Esophagus (tissue), 2 donors: ENCODE measurements around the gene UBXN7. TPM values are rescaled to one million over a fixed set of nuclear protein-coding genes. Genes with fewer than 3 reads are reported as not detected.
"Not testable (repeated sequence)": the region's sequence is repeated elsewhere in the genome, so short reads cannot be mapped to it uniquely, and the experiment has no call there.

ENCODE experiments used
- H3K27ac ChIP-seq, 2 donors: one replicate each; pipeline ENCODE4 v1.5.1; 2013; ENCODE audit warnings: low read depth in 2 of 2, mild to moderate bottlenecking in 2 of 2, inconsistent platforms in 1 of 2, low read length in 1 of 2, moderate library complexity in 1 of 2
- H3K27me3 ChIP-seq, 2 donors: one replicate each; pipeline ENCODE4 v1.6.1; 2013; ENCODE audit warnings: low read length in 2 of 2, control low read depth in 1 of 2, mild to moderate bottlenecking in 1 of 2; ENCODE audit not compliant: insufficient read depth in 2 of 2, control insufficient read depth in 1 of 2
- H3K36me3 ChIP-seq, 2 donors: one replicate each; pipeline ENCODE4 v1.6.1; 2013; ENCODE audit warnings: low read length in 1 of 2; ENCODE audit not compliant: control insufficient read depth in 2 of 2, insufficient read depth in 2 of 2
- H3K4me1 ChIP-seq, 2 donors: one replicate each; pipeline ENCODE4 v1.6.1; 2013; ENCODE audit warnings: low read length in 1 of 2; ENCODE audit not compliant: control insufficient read depth in 2 of 2, insufficient read depth in 2 of 2
- H3K4me3 ChIP-seq, 2 donors: one replicate each; pipeline ENCODE4 v1.5.1; 2013; ENCODE audit warnings: low read length in 2 of 2, mild to moderate bottlenecking in 2 of 2, low read depth in 1 of 2, moderate library complexity in 1 of 2
- H3K9me3 ChIP-seq, 2 donors: one replicate each; pipeline ENCODE4 v1.6.1; 2013; ENCODE audit warnings: mild to moderate bottlenecking in 2 of 2, low read depth in 1 of 2, low read length in 1 of 2, moderate library complexity in 1 of 2; ENCODE audit not compliant: control insufficient read depth in 2 of 2, insufficient read depth in 1 of 2
- WGBS, 2 donors: extraction: QIAGEN DNeasy Blood & Tissue Kit; methylation state at CpG; one replicate each; pipeline ENCODE4 v1.1.7; 2013; 5-methylcytosine and 5-hydroxymethylcytosine counted together
- polyA plus RNA-seq, 2 donors: library from polyadenylated mRNA; stranded (reverse); fragments of 200-250 nt; gene quantifications; one replicate each; pipeline ENCODE4 v1.2.3, GENCODE V29; 2013
- donor health status: healthy with polysubstance abuse.
- donor health status: Bipolar disorder and iron deficiency.

The UBXN7 gene, protein sequence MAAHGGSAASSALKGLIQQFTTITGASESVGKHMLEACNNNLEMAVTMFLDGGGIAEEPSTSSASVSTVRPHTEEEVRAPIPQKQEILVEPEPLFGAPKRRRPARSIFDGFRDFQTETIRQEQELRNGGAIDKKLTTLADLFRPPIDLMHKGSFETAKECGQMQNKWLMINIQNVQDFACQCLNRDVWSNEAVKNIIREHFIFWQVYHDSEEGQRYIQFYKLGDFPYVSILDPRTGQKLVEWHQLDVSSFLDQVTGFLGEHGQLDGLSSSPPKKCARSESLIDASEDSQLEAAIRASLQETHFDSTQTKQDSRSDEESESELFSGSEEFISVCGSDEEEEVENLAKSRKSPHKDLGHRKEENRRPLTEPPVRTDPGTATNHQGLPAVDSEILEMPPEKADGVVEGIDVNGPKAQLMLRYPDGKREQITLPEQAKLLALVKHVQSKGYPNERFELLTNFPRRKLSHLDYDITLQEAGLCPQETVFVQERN
- 10 to 100 TPM in 1 of 2 donors, 1 to 10 TPM in 1; 3.8 to 10.2 TPM for polyA plus RNA-seq

DNA sequence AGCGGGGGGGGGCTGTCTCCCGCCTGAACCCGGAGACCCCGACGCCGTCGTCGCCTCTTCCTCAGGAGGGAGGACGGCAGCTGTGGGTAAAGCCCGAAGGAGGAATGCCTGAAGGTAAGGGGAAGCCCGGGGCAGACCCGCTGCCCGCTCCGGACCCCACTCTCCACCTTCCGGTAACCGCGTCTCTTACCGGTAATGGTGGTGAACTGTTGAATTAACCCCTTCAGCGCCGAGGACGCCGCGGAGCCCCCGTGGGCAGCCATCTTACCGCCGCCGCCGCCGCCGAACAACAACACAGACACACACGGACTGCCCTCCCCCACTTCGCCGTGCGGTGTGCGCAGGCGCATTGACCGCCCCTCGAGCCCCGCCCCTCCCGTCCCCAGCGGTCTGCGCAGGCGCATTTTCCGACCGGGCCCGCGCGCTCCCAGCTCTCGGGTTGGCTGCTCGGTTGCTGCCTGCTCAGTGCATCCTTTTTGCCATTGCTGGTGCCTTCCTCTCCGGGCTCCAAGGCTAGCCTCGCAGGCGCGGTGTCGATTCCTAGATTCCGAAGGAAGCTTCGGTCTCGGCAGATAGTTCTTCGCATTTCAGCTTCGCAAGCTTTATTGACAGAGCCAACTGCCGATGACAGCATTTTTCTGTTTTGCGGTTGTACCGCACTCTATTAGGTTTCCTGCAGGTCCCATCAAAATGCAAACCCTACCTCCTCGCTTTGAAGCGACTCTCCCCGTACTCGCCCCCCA, at the start of gene UBXN7:
TSS of gene UBXN7 (minus strand) at position 291 of the 743 bp plus-strand sequence. CDS start at position 263, 28 bp downstream.
- H3K4me3 ChIP-seq = peak within 1 kb of the TSS; percentile 89 to 95
- no peaks in the 10 kb centered on the region for H3K27me3 ChIP-seq
- no peaks in the 10 kb centered on the region for H3K4me1 ChIP-seq
- H3K27ac ChIP-seq = peak within 1 kb of the TSS; percentile 87 to 88
- H3K36me3 ChIP-seq = no peaks in the 10 kb centered on the region
- WGBS, 2 donors = 0% methylated on average over 58 to 67 of the region's 67 CpGs
- H3K9me3 ChIP-seq = no peaks in the 10 kb centered on the region

DNA sequence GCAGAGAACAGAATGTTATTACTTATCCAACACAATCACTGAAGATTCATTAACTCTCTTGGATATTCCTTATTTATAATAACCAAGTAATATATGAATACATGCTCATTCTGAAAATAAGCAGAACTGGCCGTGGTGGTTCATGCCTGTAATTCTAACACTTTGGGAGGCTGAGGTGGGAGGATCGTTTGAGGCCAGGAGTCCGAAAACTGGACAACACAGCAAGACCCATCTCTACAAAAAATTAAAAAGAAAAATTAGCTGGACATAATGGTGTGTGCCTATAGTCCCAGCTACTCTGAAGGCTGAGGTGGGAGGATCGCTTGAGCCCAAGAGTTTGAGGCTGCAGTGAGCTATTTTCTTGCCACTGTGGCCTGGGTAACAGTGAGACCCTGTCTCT, 45.5 kb upstream of the UBXN7 start:
- Histone ChIP-seq H3K4me1 (no peaks in the 10 kb centered on the region), H3K4me3 (no peak overlapping the region), H3K36me3 (peaks cover 4 to 10% of the 10 kb centered on the region in 2 donors), H3K9me3 (no peaks in the 10 kb centered on the region), H3K27ac (no peak overlapping the region), H3K27me3 (no peaks in the 10 kb centered on the region)
- 96 to 97% methylated on average over 4 of the region's 4 CpGs for WGBS, 2 donors

DNA sequence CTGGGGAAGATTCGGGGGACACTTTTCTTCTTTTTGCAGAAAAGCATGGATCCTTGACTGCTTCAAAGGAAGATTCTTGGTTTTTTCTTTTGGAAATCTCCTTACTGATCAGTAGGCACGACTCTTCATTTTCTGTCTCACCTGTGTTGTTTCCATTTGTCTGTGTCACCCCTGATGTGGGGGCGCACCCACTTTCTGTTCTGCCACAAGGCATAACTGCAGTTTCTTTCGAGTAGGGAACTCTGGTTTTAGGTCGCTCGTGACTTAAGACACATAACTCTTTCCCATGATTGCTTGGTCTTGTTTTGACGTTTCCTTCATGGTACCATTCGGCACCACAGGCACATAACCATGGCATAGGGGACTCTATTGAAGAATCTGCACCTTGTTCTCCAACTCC, 40.1 kb upstream of the UBXN7 start:
- Histone ChIP-seq H3K9me3 (no peaks in the 10 kb centered on the region), H3K36me3 (peaks cover 9 to 18% of the 10 kb centered on the region in 2 donors), H3K27me3 (no peaks in the 10 kb centered on the region), H3K27ac (no peak overlapping the region), H3K4me3 (no peak overlapping the region), H3K4me1 (no peaks in the 10 kb centered on the region)
- 90 to 95% methylated on average over 8 of the region's 8 CpGs for WGBS, 2 donors

DNA sequence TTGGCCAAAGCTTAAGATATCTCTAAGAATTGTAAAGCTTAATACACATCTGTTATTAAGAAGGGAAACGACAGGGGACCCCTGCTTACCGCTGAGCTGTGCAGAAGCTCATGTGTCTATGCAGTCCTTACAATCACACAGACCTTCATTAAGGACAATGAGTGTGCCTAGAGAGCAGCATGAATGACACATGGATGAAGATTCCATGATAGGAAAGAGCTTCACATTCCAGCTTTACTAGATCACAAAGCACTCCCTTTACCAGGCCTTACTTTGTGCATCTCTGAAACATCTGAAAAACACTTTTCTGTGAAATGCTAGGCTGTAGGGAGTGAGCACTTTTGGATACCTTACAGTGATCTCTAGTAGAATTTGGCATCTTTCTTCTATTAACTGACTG, 39.3 kb upstream of the UBXN7 start:
- Histone ChIP-seq H3K27ac (no peak overlapping the region), H3K27me3 (no peaks in the 10 kb centered on the region), H3K9me3 (no peaks in the 10 kb centered on the region), H3K4me1 (no peaks in the 10 kb centered on the region), H3K36me3 (peaks cover 9 to 18% of the 10 kb centered on the region in 2 donors), H3K4me3 (no peak overlapping the region)
- WGBS, 2 donors = 84 to 93% methylated on average over 2 of the region's 2 CpGs

DNA sequence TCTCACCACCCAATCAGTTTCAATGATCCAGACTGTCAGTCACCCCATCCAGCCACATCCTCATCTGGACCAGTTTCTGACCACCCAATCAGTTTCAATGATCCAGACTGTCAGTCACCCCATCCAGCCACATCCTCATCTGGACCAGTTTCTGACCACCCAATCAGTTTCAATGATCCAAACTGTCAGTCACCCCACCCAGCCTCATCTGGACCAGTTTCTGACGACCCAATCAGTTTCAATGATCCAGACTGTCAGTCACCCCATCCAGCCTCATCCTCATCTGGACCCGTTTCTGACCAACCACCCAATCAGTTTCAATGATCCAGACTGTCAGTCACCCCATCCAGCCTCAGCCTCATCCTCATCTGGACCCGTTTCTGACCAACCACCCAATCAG, 38.0 kb upstream of the UBXN7 start:
- not testable (repeated sequence) for H3K27ac ChIP-seq, H3K4me1 ChIP-seq
- WGBS, 2 donors = 93 to 94% methylated on average over 3 of the region's 3 CpGs

DNA sequence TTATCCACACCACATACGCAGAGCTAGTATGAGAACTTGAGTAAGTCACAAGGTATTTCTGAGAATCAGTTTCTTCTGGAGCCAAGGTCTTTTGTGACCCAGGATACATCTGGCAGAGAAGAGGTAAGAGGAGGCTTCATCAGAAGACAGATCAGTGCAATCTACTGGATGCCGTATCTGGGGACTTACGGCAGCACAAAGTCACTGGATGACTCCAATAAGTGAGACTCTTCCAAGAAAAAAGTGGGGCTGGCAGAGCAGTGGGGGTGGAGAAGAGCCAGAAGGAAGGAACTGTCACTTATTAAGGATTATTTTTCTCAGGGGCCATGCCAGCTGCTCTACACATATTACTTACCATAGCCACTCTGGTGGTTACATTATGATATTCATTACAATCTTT, 31.6 kb upstream of the UBXN7 start:
- 97 to 99% methylated on average over 3 of the region's 3 CpGs for WGBS, 2 donors
- Histone ChIP-seq H3K27ac (no peak overlapping the region), H3K27me3 (no peaks in the 10 kb centered on the region), H3K4me1 (no peaks in the 10 kb centered on the region), H3K4me3 (no peak overlapping the region), H3K9me3 (no peaks in the 10 kb centered on the region), H3K36me3 (no peaks in the 10 kb centered on the region)

More for the DNA sequence above, 38.0 kb upstream of the UBXN7 start:
- H3K4me3 ChIP-seq, H3K27me3 ChIP-seq, H3K9me3 ChIP-seq: not testable (repeated sequence)
- peaks cover 9 to 18% of the 10 kb centered on the region in 2 donors for H3K36me3 ChIP-seq

DNA sequence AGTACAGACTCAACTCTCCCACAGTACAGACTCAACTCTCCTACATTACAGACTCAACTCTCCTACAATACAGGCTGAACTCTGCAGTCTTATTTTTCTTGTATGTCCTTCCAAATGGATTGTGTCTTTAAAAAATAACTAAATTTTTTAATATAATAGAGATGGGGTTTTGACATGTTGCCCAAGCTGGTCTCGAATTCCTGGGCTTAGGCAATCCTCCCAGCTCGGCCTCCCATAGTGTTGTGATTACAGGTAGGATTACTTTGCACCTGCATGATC, 31.2 kb upstream of the UBXN7 start:
- no peaks in the 10 kb centered on the region for H3K27me3 ChIP-seq
- no peaks in the 10 kb centered on the region for H3K36me3 ChIP-seq
- WGBS, 2 donors = 84% methylated on average over 2 of the region's 2 CpGs
- no peaks in the 10 kb centered on the region for H3K9me3 ChIP-seq
- H3K4me3 ChIP-seq = no peak overlapping the region
- no peak overlapping the region for H3K27ac ChIP-seq
- H3K4me1 ChIP-seq = no peaks in the 10 kb centered on the region

DNA sequence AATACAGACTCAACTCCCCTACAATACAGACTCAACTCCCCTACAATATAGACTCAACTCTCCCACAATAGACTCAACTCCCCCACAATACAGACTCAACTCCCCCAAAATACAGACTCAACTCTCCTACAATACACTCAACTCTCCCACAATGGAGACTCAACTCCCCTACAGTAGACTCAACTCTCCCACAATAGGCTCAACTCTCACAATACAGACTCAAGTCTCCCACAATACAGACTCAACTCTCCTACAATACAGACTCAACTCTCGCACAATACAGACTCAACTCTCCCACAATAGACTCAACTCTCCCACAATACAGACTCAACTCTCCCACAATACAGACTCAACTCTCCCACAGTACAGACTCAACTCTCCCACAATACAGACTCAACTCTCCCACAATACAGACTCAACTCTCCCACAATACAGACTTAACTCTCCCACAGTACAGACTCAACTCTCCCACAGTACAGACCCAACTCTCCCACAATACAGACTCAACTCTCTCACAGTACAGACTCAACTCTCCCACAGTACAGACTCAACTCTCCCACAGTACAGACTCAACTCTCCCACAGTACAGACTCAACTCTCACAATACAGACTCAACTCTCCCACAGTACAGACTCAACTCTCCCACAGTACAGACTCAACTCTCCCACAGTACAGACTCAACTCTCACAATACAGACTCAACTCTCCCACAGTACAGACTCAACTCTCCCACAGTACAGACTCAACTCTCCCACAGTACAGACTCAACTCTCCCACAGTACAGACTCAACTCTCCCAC, 30.7 kb upstream of the UBXN7 start:
- 90% methylated on average over 1 of the region's 1 CpG for WGBS, 2 donors
- H3K4me1 ChIP-seq, H3K9me3 ChIP-seq, H3K27ac ChIP-seq, H3K27me3 ChIP-seq, H3K4me3 ChIP-seq, H3K36me3 ChIP-seq: not testable (repeated sequence)

DNA sequence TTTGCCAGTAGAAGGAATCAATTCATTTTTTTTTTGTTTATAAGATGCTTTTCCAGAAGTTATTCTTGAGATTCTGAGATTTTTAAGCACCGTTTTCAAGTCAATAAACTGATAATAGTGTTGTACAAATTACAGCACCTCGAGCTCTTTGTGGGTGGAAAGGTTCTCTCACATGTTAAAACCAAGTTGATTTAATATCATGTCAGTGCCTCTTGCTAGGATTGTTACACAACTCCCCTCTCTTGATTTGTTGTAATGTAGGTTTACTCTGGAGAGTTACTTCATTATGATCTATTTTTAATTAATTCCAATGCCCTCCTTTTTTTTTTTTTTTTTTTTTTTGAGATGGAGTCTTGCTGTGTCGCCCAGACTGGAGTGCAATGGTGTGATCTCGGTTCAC, 25.8 kb upstream of the UBXN7 start:
- no peak overlapping the region for H3K4me3 ChIP-seq
- H3K27me3 ChIP-seq = no peaks in the 10 kb centered on the region
- no peaks in the 10 kb centered on the region for H3K9me3 ChIP-seq
- no peaks in the 10 kb centered on the region for H3K4me1 ChIP-seq
- H3K27ac ChIP-seq = no peak overlapping the region
- no peaks in the 10 kb centered on the region for H3K36me3 ChIP-seq
- WGBS, 2 donors = 71 to 80% methylated on average over 4 of the region's 4 CpGs
